ENCODE data around the gene FLACC1.

- no peak for TF ChIP-seq POLR2AphosphoS5 (IDR thresholded peaks at IDR 0.05)
- no peak for TF ChIP-seq CTCF (IDR thresholded peaks at IDR 0.05)
Measured at GRCh38 chr2:201307876-201308275, 49.3 kb downstream of the FLACC1 start.
